Measurements from ENCODE around the gene ASZ1.

ASZ1 gene

GRCh38 chr7:117338020-117338419, 89.3 kb downstream of the ASZ1 start:
- no peak for DNase-seq

GRCh38 chr7:117333168-117333567, 94.1 kb downstream of the ASZ1 start:
- no peak for DNase-seq

GRCh38 chr7:117332031-117332430, 95.3 kb downstream of the ASZ1 start:
- no peak for DNase-seq

GRCh38 chr7:117325836-117326235, 101.5 kb downstream of the ASZ1 start:
- no peak for DNase-seq

- no peak for DNase-seq
These were observed 102.3 kb downstream of the ASZ1 start for GRCh38 chr7:117324960-117325359.

GRCh38 chr7:117323851-117324711, 103.2 kb downstream of the ASZ1 start:
- no peak for DNase-seq

GRCh38 chr7:117323305-117323850, 103.9 kb downstream of the ASZ1 start:
- DNase-seq = no peak

- DNase-seq = no peak
These were observed 104.5 kb downstream of the ASZ1 start, which contains the start of gene WNT2 for GRCh38 chr7:117322741-117323304. WNT2 (minus strand) TSS chr7:117323058; CDS start chr7:117322989, 69 bp downstream.

GRCh38 chr7:117320523-117320922, 106.8 kb downstream of the ASZ1 start:
- no peak for DNase-seq

- no peak for DNase-seq
These were observed 108.1 kb downstream of the ASZ1 start for GRCh38 chr7:117319181-117319580.

GRCh38 chr7:117313582-117313981, 113.7 kb downstream of the ASZ1 start:
- DNase-seq = no peak
